Stimulated activated CD4-positive, alpha-beta T cell treated with anti-CD3 and anti-CD28 coated beads, Interleukin-4, amount 100 ng/mL, for 4 hours (primary cell): ENCODE data around the gene DAAM2.

Experiments
- DNase-seq, 2 experiments: peaks; one replicate each; pipeline ENCODE4 v3.0.0-alpha.2; 2020

DAAM2 gene

GRCh38 chr6:39791850-39792539 lies at the start of gene DAAM2:
Gene DAAM2 (plus strand): TSS chr6:39792376. CDS start chr6:39856303, 63,927 bp downstream.
- DNase-seq, result no peak

DNA sequence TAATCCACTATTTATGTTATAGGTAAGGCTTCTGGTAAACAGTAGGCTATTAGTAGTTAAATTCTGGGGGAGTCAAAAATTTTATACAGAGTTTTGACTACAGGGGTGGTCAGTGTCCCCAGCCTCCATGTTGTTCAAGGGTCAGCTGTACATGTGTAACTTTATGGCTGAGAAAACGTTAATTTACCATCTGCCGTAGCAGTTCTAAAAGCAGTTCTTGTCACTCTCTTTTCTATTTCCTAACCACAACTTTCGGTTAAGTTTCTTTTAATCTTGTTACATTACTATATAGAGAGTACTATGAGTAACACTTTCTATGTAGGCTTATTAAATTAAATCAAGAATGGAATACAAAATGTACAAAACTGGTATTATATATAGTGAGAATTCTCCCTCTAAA lies 45.4 kb upstream of the DAAM2 start:
- DNase-seq, result no peak

DNA sequence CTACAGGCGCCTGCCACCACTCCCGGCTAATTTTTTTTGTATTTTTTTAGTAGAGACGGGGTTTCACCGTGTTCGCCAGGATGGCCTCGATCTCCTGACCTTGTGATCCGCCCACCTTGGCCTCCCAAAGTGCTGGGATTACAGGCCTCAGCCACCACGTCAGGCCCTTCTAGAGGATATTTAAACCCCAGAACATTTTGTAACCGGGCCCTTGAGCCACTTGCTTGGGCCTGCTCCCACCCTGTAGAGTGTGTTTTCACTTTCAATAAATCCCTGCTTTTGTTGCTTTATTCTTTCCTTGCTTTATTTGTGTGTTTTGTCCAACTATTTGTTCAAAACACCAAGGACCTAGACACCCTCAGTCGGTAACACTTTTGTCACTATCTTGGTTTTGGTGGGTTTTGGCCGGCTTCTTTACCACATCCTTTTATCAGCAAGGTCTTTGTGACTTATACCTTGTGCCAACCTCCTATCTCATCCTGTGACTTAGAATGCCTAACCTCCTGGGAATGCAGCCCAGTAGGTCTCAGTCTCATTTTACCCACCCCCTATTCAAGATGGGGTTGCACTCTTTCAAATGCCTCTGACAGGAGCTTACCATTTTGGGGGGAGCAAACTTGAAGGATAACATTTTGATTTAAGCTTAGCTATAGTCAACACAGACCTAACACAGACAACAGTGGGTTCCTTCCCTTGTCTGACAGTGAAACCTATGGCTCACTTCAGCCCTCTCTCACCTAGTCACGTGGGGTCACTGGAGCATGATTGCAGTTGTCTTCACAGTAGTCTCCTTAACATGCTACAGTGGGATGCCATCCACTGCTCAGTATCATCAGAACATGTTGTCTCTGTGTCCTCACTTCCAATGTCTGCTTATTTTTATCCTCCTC lies 39.1 kb upstream of the DAAM2 start:
- DNase-seq, result no peak

GRCh38 chr6:39753725-39754045 lies 38.5 kb upstream of the DAAM2 start:
- no peak for DNase-seq

DNA sequence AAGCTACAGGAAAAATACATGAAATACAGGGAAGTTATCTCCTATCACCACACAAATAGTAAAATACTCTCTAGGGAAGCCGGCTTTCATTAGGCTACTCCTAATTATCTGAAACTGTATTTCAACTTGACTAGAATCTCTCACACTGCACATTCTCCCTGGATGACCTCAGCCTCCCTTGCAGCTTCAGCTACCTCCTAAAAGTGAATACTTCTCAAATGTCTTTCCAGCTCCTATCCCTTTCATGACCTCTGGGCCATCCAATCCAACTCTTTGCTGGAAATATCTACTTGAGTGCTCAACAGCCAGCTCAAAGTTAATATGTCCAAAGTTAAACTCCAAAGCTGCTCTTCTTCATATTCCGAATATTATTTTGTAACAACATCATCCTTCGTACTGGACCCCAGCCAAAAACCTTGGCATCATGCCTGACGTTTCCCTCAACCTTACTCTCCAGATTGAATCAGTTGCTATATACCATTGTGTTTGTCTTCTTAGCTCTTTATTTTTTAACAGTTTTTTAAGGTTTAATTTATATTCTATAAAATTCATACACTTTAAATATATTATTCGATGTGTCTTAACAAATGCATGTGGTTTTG lies 37.6 kb upstream of the DAAM2 start:
- DNase-seq, result no peak

DNA sequence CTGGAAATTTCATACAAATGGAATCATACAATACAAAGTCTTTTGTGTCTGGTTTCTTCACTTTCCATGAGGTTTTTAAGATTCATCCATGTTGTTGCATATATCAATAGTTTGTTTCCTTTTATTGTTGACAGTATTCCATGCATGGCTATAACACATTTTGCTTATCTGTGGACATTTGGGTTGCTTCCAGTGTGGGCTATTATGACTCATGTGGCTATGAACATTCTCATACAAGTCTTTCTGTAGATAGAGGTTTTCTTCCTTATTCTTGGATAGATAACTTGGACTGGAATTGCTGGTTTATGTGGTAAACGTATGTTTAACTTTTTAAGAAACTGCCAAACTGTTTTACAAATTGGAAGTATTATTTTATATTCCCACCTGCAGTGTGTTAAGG lies 36.9 kb upstream of the DAAM2 start:
- DNase-seq, result no peak

DNA sequence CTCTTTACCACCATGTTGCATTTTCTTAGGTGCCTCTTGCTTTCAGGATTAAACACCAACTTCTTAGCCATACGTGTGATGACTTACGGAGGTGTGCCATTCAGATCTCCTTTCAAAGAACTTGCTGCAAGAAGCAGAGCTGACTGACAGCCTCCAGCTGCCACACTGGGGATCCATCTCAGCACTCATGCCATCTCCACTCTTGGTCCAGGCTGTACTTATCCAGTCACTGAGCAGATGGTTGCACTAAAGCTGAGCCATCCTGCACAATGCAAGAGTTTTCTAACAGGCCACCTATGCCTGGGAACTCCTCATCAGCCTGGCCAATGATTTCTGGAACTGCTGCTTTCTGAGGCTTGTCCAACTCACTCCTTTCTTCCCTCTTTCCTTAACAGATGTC lies 35.6 kb upstream of the DAAM2 start:
- no peak for DNase-seq

GRCh38 chr6:39758905-39759605 lies 33.1 kb upstream of the DAAM2 start:
- DNase-seq, result no peak

DNA sequence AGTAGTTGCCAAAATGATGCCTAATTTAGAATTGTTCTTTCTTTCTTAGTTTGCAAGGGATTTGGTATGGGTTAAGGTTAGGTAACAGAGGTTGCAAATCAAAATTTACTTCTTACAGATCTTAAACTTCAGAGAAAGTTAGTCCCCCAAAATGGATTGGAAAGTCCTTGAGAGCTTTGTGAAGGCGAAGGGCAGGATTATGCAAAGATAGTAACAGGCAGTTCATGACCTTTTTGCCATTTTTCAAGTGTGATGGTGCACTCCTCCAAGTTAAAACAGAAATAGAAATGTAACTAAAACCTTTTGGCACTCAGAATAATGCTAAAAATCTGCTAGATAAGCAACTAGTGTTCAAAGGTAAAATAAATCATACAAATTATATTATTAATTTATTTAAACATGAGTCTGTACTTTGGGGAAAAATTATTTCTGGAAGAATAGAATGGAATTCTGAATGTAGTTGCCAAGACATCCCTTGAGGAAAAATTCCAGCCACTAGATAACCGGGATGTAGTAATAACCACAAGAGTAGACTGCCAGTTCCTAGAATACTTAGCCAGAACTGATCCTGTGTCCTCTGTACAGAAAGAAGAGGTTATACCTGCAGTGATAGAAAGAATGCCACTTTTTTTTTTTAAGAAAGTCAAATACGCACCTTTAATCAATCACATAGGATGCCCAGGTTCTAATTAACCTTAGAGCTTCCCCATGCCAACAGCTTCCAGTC lies 31.8 kb upstream of the DAAM2 start:
- DNase-seq, result no peak

- DNase-seq, result no peak
Measured at GRCh38 chr6:39765508-39766065, 26.6 kb upstream of the DAAM2 start.

- no peak for DNase-seq
Measured at GRCh38 chr6:39769012-39769411, 23.2 kb upstream of the DAAM2 start.

GRCh38 chr6:39770446-39770845 lies 21.7 kb upstream of the DAAM2 start:
- no peak for DNase-seq

DNA sequence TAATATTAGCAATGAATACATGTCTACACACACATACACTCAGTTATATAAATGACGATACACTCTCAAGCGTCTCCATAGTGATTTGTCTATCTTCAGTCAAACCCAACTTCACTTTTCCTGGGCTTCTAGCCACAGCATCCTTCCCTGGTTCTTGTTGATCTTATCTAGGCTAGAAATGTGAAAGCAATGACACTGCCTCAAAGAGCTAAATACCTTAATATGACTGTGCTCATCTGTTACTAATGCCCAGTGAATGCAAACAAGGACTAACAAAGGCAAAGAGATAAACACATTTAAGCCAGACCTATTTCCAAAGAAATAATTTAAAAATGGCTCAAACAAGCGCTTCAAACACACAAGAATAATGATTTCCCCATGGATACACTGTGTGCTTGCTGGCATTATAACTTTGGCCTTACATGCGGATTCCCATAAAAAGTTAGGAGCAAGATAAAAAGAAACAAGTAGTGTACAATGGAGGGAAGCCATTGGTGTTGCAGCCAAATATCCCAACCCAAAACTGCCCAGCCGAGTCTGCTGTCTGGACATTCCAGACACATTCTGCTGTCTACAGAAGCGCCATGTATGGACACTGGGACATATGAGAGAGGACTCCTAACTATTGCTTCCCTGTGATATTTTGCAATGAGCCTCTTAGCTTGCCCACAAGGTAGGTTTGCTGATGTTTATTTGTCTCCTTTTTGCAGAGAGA lies 19.5 kb upstream of the DAAM2 start:
- no peak for DNase-seq

GRCh38 chr6:39773782-39774181 lies 18.4 kb upstream of the DAAM2 start:
- no peak for DNase-seq

- DNase-seq, result no peak
Measured at GRCh38 chr6:39776581-39776980, 15.6 kb upstream of the DAAM2 start.

GRCh38 chr6:39777218-39777617 lies 15.0 kb upstream of the DAAM2 start:
- DNase-seq, result no peak

- no peak for DNase-seq
Measured at GRCh38 chr6:39777661-39778060, 14.5 kb upstream of the DAAM2 start.

- no peak for DNase-seq
Measured at GRCh38 chr6:39778581-39779255, 13.5 kb upstream of the DAAM2 start.

DNA sequence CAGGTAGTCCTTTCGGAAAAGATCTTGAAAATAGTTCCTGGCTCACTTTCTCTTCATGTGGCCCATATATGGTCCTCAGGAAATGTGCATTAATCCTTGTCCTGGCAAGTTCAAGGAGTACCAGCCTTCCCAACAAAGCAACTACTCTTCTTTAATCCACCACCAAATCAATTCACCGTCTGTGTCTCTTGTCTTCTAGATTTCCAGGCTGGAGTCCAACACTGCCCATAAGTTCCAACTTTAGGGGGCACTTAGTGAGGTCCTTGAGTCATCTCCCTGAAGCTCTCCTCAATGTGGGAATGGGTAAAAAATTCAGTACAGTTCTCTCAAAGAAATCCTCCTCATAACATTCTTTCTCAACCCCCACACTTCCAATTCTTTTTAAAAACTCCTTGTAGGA lies 6.9 kb upstream of the DAAM2 start:
- no peak for DNase-seq

- no peak for DNase-seq
Measured at GRCh38 chr6:39786649-39787048, 5.5 kb upstream of the DAAM2 start.

GRCh38 chr6:39787322-39787721 lies 4.9 kb upstream of the DAAM2 start:
- no peak for DNase-seq
